PFSK-1 (cell line): ENCODE measurements around the gene ZBTB2.

Experiments
- POLR2AphosphoS5 ChIP-seq: IDR thresholded peaks from 2 replicates; pipeline ENCODE4 v1.6.1; 2012; ENCODE audit warnings: low read depth, mild to moderate bottlenecking, control low read depth, low read length, moderate library complexity
- SIN3A ChIP-seq: IDR thresholded peaks from 2 replicates; pipeline ENCODE4 v1.6.1; 2012; ENCODE audit warnings: mild to moderate bottlenecking, low read length, moderate library complexity, borderline replicate concordance; ENCODE audit not compliant: insufficient read depth
- TAF1 ChIP-seq: IDR thresholded peaks from 2 replicates; pipeline ENCODE4 v1.6.1; 2012; ENCODE audit warnings: low read length, control low read depth, borderline replicate concordance; ENCODE audit not compliant: insufficient read depth
- TF ChIP-seq, protein P1 (sequence below), 2 experiments: IDR thresholded peaks; 2 replicates each; pipeline versions ENCODE4 v1.6.1 to v1.8.0; 2011 to 2012; ENCODE audit warnings: low read depth in 2 of 2, low read length in 2 of 2, control low read depth in 1 of 2, inconsistent platforms in 1 of 2, mild to moderate bottlenecking in 1 of 2, moderate library complexity in 1 of 2; ENCODE audit not compliant: insufficient read depth in 1 of 2

DNA sequence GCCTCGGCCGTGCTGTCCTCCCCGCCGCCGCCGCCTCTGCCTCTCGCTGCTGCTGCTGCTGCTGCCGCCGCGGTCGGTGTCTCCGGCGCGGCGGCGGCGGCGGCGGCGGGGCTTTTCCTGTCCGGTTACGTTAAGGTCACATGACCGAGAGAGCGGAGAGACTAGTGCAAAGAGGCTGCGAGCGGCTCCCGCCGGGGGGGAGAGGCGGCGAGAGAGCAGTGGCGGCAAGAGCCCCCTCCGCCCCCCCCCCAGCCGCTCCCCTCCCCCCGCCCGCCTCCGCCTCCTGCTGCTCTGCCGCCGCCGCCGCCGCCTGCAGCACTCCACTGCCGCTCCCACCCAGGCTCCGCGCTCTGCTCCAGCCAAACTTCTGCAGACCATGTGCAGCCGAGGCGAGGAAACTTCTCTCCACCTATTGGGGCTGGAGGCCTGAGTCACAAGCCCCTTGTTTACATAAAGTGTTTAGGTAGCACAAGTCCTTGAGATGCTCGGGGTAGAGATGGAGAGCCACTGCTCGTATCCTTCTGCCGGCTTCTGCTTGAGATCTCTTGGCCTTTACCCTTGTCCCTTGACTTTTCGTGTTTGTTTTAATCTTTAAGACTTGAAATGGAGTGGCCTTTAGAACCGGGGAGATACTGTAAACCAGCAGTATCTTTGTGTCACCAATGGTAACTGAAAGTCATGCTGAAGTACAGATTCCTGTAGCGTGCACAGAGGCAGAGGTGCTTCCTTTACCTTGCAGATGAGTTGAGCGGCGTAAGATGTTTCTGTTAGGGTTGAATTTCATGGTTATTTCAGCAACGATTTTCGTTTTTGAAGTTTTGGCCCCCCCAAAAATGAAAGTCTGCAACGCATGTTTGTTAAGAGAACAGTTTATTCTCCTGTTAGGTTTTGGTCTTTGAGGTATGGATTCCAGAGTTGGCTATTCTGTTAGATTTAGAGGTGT is at the start of gene ZBTB2:
- TF ChIP-seq, protein P1, sequence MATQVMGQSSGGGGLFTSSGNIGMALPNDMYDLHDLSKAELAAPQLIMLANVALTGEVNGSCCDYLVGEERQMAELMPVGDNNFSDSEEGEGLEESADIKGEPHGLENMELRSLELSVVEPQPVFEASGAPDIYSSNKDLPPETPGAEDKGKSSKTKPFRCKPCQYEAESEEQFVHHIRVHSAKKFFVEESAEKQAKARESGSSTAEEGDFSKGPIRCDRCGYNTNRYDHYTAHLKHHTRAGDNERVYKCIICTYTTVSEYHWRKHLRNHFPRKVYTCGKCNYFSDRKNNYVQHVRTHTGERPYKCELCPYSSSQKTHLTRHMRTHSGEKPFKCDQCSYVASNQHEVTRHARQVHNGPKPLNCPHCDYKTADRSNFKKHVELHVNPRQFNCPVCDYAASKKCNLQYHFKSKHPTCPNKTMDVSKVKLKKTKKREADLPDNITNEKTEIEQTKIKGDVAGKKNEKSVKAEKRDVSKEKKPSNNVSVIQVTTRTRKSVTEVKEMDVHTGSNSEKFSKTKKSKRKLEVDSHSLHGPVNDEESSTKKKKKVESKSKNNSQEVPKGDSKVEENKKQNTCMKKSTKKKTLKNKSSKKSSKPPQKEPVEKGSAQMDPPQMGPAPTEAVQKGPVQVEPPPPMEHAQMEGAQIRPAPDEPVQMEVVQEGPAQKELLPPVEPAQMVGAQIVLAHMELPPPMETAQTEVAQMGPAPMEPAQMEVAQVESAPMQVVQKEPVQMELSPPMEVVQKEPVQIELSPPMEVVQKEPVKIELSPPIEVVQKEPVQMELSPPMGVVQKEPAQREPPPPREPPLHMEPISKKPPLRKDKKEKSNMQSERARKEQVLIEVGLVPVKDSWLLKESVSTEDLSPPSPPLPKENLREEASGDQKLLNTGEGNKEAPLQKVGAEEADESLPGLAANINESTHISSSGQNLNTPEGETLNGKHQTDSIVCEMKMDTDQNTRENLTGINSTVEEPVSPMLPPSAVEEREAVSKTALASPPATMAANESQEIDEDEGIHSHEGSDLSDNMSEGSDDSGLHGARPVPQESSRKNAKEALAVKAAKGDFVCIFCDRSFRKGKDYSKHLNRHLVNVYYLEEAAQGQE (IDR thresholded peaks at IDR 0.05; ENCODE audit: insufficient read depth in 1 of 2, low read depth in 2 of 2, low read length in 2 of 2) = no peak
- TF ChIP-seq POLR2AphosphoS5 (no peak), TAF1 (no peak; the same call in 1 of the 2 replicates), SIN3A (no peak)
